ENCODE data around the gene RMDN3. TPM values are rescaled to one million over a fixed set of nuclear protein-coding genes. Genes with fewer than 3 reads are reported as not detected.

Gene RMDN3
- total RNA-seq, 2 donors from 2014 or later = 17.2 to 34.5 TPM

DNA sequence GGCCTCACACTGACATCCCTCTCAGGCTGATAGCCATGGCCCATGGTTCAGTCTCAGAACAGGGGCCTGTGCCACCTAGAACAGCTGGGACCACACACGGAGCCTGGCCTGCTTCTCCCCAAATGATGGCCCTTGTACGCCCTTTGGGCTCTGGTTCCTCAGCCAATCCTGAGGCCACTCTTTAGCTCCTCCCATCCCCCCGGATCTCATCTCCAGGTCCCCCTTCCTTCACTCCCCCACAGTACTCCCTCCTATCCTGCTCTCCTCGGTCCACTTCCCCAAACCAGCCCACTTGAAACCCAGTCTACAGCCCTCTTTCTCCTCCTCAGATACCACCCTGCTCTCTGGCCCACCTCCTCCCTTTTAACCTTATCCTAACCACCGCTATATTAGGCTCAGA, 34.1 kb upstream of the RMDN3 start:
- ATAC-seq (ENCODE audit: insufficient number of reproducible peaks, low FRiP score, low read depth) = no peak

DNA sequence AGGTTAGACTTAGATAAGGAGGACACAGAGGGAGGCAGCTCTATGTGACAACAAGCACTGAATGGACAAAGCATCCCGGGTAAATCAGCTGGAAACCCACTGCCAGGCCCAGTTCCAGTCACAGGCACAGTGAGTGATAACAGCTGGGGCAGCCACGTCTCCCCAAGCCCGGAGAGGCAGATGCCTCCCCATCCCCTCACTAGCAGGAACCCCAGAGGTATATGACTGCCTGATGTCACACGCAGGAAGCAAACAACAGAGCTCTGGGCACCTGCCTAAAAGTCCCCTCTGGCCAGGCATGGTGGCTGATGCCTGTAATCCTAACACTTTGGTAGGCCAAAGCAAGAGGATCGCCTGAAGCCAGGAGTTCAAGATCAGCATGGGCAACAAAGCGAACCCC, 32.9 kb upstream of the RMDN3 start:
- Histone ChIP-seq H3K27ac (no peak overlapping the region), H3K9me3 (no peaks in the 10 kb centered on the region), H3K4me3 (no peak overlapping the region), H3K27me3 (replicated peaks; ENCODE audit: insufficient read depth) (no peaks in the 10 kb centered on the region), H3K36me3 (no peaks in the 10 kb centered on the region), H3K4me1 (ENCODE audit: control insufficient read depth in 1 of 2, low read depth in 2 of 2) (peaks cover 14 to 15% of the 10 kb centered on the region in 2 donors)
- DNase-seq (ENCODE audit: low spot score) (no peak), ATAC-seq (ENCODE audit: insufficient number of reproducible peaks, low FRiP score, low read depth) (no peak)
- TF ChIP-seq, protein P1, sequence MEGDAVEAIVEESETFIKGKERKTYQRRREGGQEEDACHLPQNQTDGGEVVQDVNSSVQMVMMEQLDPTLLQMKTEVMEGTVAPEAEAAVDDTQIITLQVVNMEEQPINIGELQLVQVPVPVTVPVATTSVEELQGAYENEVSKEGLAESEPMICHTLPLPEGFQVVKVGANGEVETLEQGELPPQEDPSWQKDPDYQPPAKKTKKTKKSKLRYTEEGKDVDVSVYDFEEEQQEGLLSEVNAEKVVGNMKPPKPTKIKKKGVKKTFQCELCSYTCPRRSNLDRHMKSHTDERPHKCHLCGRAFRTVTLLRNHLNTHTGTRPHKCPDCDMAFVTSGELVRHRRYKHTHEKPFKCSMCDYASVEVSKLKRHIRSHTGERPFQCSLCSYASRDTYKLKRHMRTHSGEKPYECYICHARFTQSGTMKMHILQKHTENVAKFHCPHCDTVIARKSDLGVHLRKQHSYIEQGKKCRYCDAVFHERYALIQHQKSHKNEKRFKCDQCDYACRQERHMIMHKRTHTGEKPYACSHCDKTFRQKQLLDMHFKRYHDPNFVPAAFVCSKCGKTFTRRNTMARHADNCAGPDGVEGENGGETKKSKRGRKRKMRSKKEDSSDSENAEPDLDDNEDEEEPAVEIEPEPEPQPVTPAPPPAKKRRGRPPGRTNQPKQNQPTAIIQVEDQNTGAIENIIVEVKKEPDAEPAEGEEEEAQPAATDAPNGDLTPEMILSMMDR (IDR thresholded peaks at IDR 0.05) = no peak

More for the DNA sequence above, 34.1 kb upstream of the RMDN3 start:
- H3K4me1 ChIP-seq (ENCODE audit: control insufficient read depth in 1 of 2, low read depth in 2 of 2) = peaks cover 14 to 15% of the 10 kb centered on the region in 2 donors
- no peaks in the 10 kb centered on the region for H3K27me3 ChIP-seq (replicated peaks; ENCODE audit: insufficient read depth)
- no peak overlapping the region for H3K27ac ChIP-seq
- no peaks in the 10 kb centered on the region for H3K9me3 ChIP-seq
- H3K4me3 ChIP-seq = no peak overlapping the region
- TF ChIP-seq, protein P1 (IDR thresholded peaks at IDR 0.05) = no peak
- no peak for DNase-seq (ENCODE audit: low spot score)
- no peaks in the 10 kb centered on the region for H3K36me3 ChIP-seq

DNA sequence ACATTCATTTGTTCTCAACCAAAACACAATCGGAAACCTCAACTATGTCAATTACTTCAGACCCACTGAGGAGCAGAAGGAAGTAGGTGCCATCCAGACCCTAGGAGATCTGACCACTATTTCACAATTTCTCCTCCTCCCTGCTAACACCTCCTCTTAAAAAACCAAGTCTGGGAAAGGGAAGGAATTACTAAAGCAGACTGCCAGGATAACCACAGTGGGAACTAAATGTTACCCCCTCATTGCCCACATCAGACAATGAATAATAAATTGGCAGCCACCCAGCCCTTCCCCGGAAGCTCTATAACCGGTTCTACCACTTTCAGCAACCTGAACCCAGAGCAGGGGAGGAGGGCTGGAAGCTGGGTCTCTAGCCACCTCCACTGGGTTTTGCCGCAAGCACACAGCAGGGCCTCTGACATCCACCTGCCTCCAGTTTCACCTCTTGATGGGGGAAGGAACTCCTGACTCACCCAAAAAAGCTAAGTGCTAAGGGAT, 32.3 kb upstream of the RMDN3 start:
- Histone ChIP-seq H3K9me3 (no peaks in the 10 kb centered on the region), H3K4me1 (ENCODE audit: control insufficient read depth in 1 of 2, low read depth in 2 of 2) (peaks cover 14 to 15% of the 10 kb centered on the region in 2 donors), H3K27ac (no peak overlapping the region), H3K36me3 (no peaks in the 10 kb centered on the region), H3K27me3 (replicated peaks; ENCODE audit: insufficient read depth) (no peaks in the 10 kb centered on the region), H3K4me3 (no peak overlapping the region)
- TF ChIP-seq, protein P1 (IDR thresholded peaks at IDR 0.05) = no peak
- DNase-seq (ENCODE audit: low spot score) (no peak), ATAC-seq (ENCODE audit: insufficient number of reproducible peaks, low FRiP score, low read depth) (no peak)

DNA sequence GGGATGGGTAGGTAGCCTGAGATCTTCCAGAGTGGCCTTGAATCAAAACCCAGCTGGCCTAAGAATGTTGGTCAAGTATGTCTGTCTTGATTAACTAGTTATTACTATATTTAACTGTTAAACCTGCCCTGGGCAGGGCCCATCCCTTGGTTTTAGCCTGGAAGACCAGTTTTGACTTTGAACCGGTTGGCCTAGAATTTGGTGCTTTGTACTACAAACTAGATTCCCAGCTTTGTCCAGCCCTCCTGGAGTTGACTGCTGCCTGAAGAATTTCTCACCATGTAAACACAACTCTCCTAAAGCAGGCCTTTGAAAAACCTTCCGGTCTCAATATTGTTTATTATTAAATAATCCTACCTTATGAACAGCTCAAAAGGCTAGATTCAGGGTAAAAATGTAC, 30.8 kb upstream of the RMDN3 start:
- TF ChIP-seq, protein P1 (IDR thresholded peaks at IDR 0.05) = no peak
- ATAC-seq (ENCODE audit: insufficient number of reproducible peaks, low FRiP score, low read depth) = no peak

DNA sequence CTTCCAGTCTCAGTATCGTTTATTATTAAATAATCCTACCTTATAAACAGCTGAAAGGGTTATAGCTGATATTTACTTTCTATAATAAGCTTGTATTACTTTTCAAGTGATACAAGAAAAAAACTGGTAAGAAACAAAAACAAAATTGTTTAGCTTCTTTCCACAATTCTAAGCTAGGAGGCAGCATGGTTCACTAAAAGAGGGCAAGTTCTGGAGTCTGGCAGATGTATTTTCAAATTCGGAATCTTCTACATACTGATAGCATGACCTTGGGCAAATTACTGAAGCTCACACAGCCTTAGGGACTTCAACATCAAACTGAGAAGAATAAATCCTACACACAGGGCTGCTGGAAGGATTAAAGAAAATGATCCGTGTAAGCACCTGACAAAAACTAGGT, 30.1 kb upstream of the RMDN3 start:
- H3K27ac ChIP-seq = no peak overlapping the region
- TF ChIP-seq, protein P1 (IDR thresholded peaks at IDR 0.05) = no peak
- H3K9me3 ChIP-seq = no peaks in the 10 kb centered on the region
- H3K4me1 ChIP-seq (ENCODE audit: control insufficient read depth in 1 of 2, low read depth in 2 of 2) = peaks cover 12 to 14% of the 10 kb centered on the region in 2 donors
- ATAC-seq (ENCODE audit: insufficient number of reproducible peaks, low FRiP score, low read depth) (no peak), DNase-seq (ENCODE audit: low spot score) (no peak)
- no peak overlapping the region for H3K4me3 ChIP-seq
- no peaks in the 10 kb centered on the region for H3K27me3 ChIP-seq (replicated peaks; ENCODE audit: insufficient read depth)
- H3K36me3 ChIP-seq = no peaks in the 10 kb centered on the region

More for the DNA sequence above, 30.8 kb upstream of the RMDN3 start:
- H3K27ac ChIP-seq = no peak overlapping the region
- H3K4me1 ChIP-seq (ENCODE audit: control insufficient read depth in 1 of 2, low read depth in 2 of 2) = peaks cover 14% of the 10 kb centered on the region in 2 donors
- no peak overlapping the region for H3K4me3 ChIP-seq
- no peaks in the 10 kb centered on the region for H3K9me3 ChIP-seq
- DNase-seq (ENCODE audit: low spot score) = no peak
- H3K36me3 ChIP-seq = no peaks in the 10 kb centered on the region
- H3K27me3 ChIP-seq (replicated peaks; ENCODE audit: insufficient read depth) = no peaks in the 10 kb centered on the region

All from thoracic aorta (tissue), 2 donors.